ENCODE measurements around the gene MCF2L2. TPM values are rescaled to one million over a fixed set of nuclear protein-coding genes. Genes with fewer than 3 reads are reported as not detected.

The MCF2L2 gene
- total and polyA plus RNA-seq, 9 of the 15 experiments (the other 6 are each of a cell fraction or from before 2014, with no cell fraction given) = 0.56 to 4.2 (median 3.0) TPM

DNA sequence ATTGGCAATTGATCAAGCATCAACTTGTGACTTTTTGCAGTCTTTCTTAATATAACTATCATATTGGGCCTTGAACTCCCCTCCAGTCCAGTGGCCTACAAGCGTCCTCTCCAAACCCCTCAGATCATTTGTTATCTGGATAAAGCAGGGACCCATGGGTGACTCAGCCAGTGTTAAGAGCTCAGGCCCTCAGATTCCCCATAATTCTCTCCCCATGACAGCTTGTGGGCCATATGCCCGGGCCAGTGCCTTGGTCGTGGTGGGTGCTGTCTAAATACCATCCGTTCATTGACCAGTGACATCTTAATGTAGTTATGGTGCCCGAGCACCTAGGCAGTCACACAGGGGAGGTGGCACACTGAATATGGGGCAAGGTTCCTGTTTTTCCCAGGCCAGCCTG lies 18.1 kb downstream of the MCF2L2 start (continued):
- TF ChIP-seq TGIF2 (CRISPR knock-in tag; IDR thresholded peaks at IDR 0.05) (no peak), SLC30A9 (CRISPR knock-in tag; IDR thresholded peaks at IDR 0.05) (no peak), EWSR1 (IDR thresholded peaks at IDR 0.05; ENCODE audit: borderline replicate concordance, low read depth, partially characterized antibody) (no peak), ZBTB8A (IDR thresholded peaks at IDR 0.05; ENCODE audit: partially characterized antibody) (no peak), NCOA4 (IDR thresholded peaks at IDR 0.05; ENCODE audit: partially characterized antibody) (no peak), IRF2 (CRISPR knock-in tag; IDR thresholded peaks at IDR 0.05) (no peak), ZNF316 (IDR thresholded peaks at IDR 0.05) (peak; percentile 40; the same call in 1 of the 2 replicates), BRF1 (IDR thresholded peaks at IDR 0.05; ENCODE audit: borderline replicate concordance, extremely low read depth, insufficient read length) (no peak), ZFPM2 (CRISPR knock-in tag; IDR thresholded peaks at IDR 0.05) (no peak), GABPB1 (CRISPR knock-in tag; IDR thresholded peaks at IDR 0.05) (no peak), STAT5A (IDR thresholded peaks at IDR 0.05; ENCODE audit: borderline replicate concordance, low read length) (peak; percentile 72; the same call in 1 of the 2 replicates), PRPF4 (IDR thresholded peaks at IDR 0.05; ENCODE audit: insufficient read depth, low read depth, low read length, poor library complexity, severe bottlenecking) (no peak), ZNF407 (IDR thresholded peaks at IDR 0.05; ENCODE audit: low read depth) (no peak)
- TF ChIP-seq, protein P1, sequence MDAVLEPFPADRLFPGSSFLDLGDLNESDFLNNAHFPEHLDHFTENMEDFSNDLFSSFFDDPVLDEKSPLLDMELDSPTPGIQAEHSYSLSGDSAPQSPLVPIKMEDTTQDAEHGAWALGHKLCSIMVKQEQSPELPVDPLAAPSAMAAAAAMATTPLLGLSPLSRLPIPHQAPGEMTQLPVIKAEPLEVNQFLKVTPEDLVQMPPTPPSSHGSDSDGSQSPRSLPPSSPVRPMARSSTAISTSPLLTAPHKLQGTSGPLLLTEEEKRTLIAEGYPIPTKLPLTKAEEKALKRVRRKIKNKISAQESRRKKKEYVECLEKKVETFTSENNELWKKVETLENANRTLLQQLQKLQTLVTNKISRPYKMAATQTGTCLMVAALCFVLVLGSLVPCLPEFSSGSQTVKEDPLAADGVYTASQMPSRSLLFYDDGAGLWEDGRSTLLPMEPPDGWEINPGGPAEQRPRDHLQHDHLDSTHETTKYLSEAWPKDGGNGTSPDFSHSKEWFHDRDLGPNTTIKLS (IDR thresholded peaks at IDR 0.05; ENCODE audit: borderline replicate concordance, low read depth) = no peak
- TF ChIP-seq, protein P2, sequence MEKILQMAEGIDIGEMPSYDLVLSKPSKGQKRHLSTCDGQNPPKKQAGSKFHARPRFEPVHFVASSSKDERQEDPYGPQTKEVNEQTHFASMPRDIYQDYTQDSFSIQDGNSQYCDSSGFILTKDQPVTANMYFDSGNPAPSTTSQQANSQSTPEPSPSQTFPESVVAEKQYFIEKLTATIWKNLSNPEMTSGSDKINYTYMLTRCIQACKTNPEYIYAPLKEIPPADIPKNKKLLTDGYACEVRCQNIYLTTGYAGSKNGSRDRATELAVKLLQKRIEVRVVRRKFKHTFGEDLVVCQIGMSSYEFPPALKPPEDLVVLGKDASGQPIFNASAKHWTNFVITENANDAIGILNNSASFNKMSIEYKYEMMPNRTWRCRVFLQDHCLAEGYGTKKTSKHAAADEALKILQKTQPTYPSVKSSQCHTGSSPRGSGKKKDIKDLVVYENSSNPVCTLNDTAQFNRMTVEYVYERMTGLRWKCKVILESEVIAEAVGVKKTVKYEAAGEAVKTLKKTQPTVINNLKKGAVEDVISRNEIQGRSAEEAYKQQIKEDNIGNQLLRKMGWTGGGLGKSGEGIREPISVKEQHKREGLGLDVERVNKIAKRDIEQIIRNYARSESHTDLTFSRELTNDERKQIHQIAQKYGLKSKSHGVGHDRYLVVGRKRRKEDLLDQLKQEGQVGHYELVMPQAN (IDR thresholded peaks at IDR 0.05; ENCODE audit: borderline replicate concordance) = no peak
